GM12878 (cell line): ENCODE measurements around the gene UBAC2. TPM values are rescaled to one million over a fixed set of nuclear protein-coding genes. Genes with fewer than 3 reads are reported as not detected.

Experiments used
- ASH2L ChIP-seq: fragments of 300-600, 200-600 bp; sonication (generic); IDR thresholded peaks from 2 replicates; pipeline ENCODE4 v1.6.1; 2017; ENCODE audit warnings: low read depth, mild to moderate bottlenecking, borderline replicate concordance
- CBFB ChIP-seq: IDR thresholded peaks from 2 replicates; pipeline ENCODE4 v1.6.1; 2016; ENCODE audit warnings: antibody characterized with exemption, low read depth
- FOXM1 ChIP-seq: IDR thresholded peaks from 2 replicates; pipeline ENCODE4 v1.6.1; 2012; ENCODE audit warnings: low read depth, mild to moderate bottlenecking, inconsistent platforms, low read length, moderate library complexity
- GABPA ChIP-seq: IDR thresholded peaks from 2 replicates; pipeline ENCODE4 v1.6.1; 2014; ENCODE audit warnings: antibody characterized with exemption, low read depth, mild to moderate bottlenecking, inconsistent platforms
- IKZF2 ChIP-seq, 2 experiments: fragments of 450-650 bp; IDR thresholded peaks; 2 replicates each; pipeline ENCODE4 v1.6.1; 2017; ENCODE audit warnings: mild to moderate bottlenecking in 2 of 2, moderate library complexity in 2 of 2
- KDM1A ChIP-seq: fragments of 200-600 bp; sonication (generic); IDR thresholded peaks from 2 replicates; pipeline ENCODE4 v1.6.1; 2016; ENCODE audit warnings: borderline replicate concordance
- NFYA ChIP-seq: IDR thresholded peaks from 2 replicates; pipeline ENCODE4 v1.6.1; 2011; ENCODE audit warnings: low read depth, mild to moderate bottlenecking, low read length, improper control_type of control experiment, borderline replicate concordance
- POLR2A ChIP-seq: IDR thresholded peaks from 2 replicates; pipeline ENCODE4 v1.6.1; 2011; ENCODE audit warnings: low read depth, mild to moderate bottlenecking, low read length
- POU2F2 ChIP-seq: IDR thresholded peaks from 3 replicates; pipeline ENCODE4 v1.6.1; 2011; ENCODE audit warnings: low read depth, mild to moderate bottlenecking, low read length, borderline replicate concordance
- RBBP5 ChIP-seq: fragments of 200-600 bp; sonication (generic); conservative IDR thresholded peaks from 2 replicates; pipeline ENCODE4 v1.6.1; 2016
- RFX5 ChIP-seq: IDR thresholded peaks from 2 replicates; pipeline ENCODE4 v1.6.1; 2011; ENCODE audit warnings: low read depth, low read length, improper control_type of control experiment
- SMC3 ChIP-seq: IDR thresholded peaks from 2 replicates; pipeline ENCODE4 v1.6.1; 2011; ENCODE audit warnings: low read length, improper control_type of control experiment, borderline replicate concordance
- TAF1 ChIP-seq: IDR thresholded peaks from 2 replicates; pipeline ENCODE4 v1.6.1; 2011; ENCODE audit warnings: mild to moderate bottlenecking, low read depth, low read length, borderline replicate concordance
- WRNIP1 ChIP-seq: IDR thresholded peaks from 2 replicates; pipeline ENCODE4 v1.6.1; 2011; ENCODE audit warnings: low read depth, low read length, improper control_type of control experiment, borderline replicate concordance
- YY1 ChIP-seq: IDR thresholded peaks from 2 replicates; pipeline ENCODE4 v1.6.1; 2011; ENCODE audit warnings: low read depth, mild to moderate bottlenecking, low read length
- ZNF207 ChIP-seq: fragments of 450-650 bp; IDR thresholded peaks from 2 replicates; pipeline ENCODE4 v1.6.1; 2014; ENCODE audit warnings: antibody characterized with exemption, mild to moderate bottlenecking, borderline replicate concordance
- ZNF592 ChIP-seq: fragments of 450-650 bp; IDR thresholded peaks from 2 replicates; pipeline ENCODE4 v1.6.1; 2017; ENCODE audit warnings: mild to moderate bottlenecking, moderate library complexity
- ZNF622 ChIP-seq: fragments of 450-650 bp; IDR thresholded peaks from 2 replicates; pipeline ENCODE4 v1.6.1; 2017; ENCODE audit warnings: mild to moderate bottlenecking, inconsistent platforms
- polyA plus RNA-seq, 11 experiments: library from polyadenylated mRNA; depleted of rRNA in 4 of 11; unstranded in 6 of 11; stranded (reverse) in 5 of 11; fragments of >200 nt; fragmentation: Nextera tagmentation in 4 of 11; fragmentation: Illumina TruSeq in 1 of 11; extraction: Ambion mirVana in 4 of 11; extraction: Trizol in 1 of 11; gene quantifications; 1 replicate in 1 of 11; 2 replicates in 10 of 11; pipeline versions ENCODE4 v1.2.1 to v1.2.3, GENCODE V29; 2011 to 2016; ENCODE audit warnings: inconsistent platforms in 2 of 11, missing spikeins in 2 of 11, low read depth in 1 of 11
- total RNA-seq, 4 experiments: library from RNA; depleted of rRNA in 3 of 4; stranded (reverse); fragments of >200 nt in 3 of 4; fragmentation: Illumina TruSeq in 1 of 4; extraction: Trizol in 1 of 4; gene quantifications; 2 replicates each; pipeline versions ENCODE4 v1.2.1 to v1.2.3, GENCODE V29; 2013 to 2021
- TF ChIP-seq, protein P1 (sequence below): IDR thresholded peaks from 2 replicates; pipeline ENCODE4 v1.6.1; 2011; ENCODE audit warnings: low read depth, mild to moderate bottlenecking, low read length, moderate library complexity, borderline replicate concordance; ENCODE audit errors: extremely low read depth
- TF ChIP-seq, protein P2 (sequence below): IDR thresholded peaks from 2 replicates; pipeline ENCODE4 v1.6.1; 2012; ENCODE audit warnings: low read depth, low read length, improper control_type of control experiment
- TF ChIP-seq, protein P3 (sequence below): fragments of 450-650 bp; IDR thresholded peaks from 2 replicates; pipeline ENCODE4 v1.6.1; 2016; ENCODE audit warnings: mild to moderate bottlenecking

The UBAC2 gene
- total and polyA plus RNA-seq, 10 of the 15 experiments (the other 5 are each of a cell fraction or from before 2014, with no cell fraction given), result 3.0 to 54.6 (median 17.4) TPM

DNA sequence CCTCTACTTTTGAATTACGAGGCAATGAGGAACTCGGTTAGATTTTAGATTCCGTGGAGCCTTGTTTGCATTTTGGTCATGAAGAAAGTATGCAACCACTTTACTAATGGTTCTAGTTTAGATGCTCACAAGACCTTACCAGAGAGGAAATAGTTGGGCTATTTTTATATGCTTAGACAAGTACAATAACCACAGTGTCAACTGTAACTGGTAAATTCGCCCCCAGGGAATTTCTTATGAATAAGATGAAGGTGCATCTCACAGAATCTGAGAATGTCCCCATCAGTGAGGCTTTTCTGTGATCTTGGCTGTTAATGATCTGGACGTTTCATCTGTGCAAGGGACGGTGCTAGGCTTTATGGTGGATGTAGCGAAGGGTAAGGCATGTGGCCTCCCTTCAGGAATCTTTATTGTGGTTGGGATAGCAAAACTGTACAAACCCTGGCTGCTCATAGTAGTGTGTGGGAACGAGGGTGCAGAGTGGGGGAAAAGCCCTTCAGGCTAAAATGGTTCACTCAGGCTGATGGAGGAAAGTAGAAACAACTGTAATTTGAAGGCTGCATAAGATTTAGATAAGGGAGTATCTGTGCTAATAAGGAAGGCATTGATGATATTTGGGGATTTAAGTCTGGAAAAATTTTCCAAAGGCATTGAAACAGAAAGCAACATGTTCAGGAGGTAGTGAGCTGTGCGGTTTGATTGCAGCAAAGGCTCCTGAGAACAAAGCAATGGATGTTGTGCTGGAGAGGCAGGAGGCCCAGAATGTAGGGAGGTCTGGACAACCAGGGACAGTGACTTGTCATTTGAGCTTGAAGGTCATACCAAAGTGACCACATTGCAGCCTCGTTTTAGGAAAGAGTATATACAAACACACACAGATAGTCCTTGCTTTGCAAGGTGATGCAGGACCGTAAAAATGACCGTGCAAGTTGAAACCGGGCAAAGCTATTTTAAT is 28.4 kb downstream of the UBAC2 start (continued):
- TF ChIP-seq ZNF592 (no peak; the same call in 1 of the 2 replicates), NFYA (no peak), TAF1 (no peak), ASH2L (no peak), POU2F2 (peak; percentile 83; the same call in 1 of the 3 replicates), KDM1A (no peak), POLR2A (no peak), FOXM1 (peak; percentile 97), SMC3 (no peak), RFX5 (no peak), GABPA (0 out of 2 replicates have a peak, but pooled peaks have one; percentile 26), ZNF207 (peak; percentile 70; the same call in 1 of the 2 replicates), WRNIP1 (no peak), CBFB (peak; percentile 92), ZNF622 (no peak), RBBP5 (no peak), YY1 (0 out of 2 replicates have a peak, but pooled peaks have one; percentile 9), IKZF2 (IDR thresholded peaks at IDR 0.05) (peak; percentile 90 to 92)
- TF ChIP-seq, protein P1, sequence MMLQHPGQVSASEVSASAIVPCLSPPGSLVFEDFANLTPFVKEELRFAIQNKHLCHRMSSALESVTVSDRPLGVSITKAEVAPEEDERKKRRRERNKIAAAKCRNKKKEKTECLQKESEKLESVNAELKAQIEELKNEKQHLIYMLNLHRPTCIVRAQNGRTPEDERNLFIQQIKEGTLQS, result no peak
- TF ChIP-seq, protein P2, sequence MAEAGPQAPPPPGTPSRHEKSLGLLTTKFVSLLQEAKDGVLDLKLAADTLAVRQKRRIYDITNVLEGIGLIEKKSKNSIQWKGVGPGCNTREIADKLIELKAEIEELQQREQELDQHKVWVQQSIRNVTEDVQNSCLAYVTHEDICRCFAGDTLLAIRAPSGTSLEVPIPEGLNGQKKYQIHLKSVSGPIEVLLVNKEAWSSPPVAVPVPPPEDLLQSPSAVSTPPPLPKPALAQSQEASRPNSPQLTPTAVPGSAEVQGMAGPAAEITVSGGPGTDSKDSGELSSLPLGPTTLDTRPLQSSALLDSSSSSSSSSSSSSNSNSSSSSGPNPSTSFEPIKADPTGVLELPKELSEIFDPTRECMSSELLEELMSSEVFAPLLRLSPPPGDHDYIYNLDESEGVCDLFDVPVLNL, result no peak
- TF ChIP-seq, protein P3, sequence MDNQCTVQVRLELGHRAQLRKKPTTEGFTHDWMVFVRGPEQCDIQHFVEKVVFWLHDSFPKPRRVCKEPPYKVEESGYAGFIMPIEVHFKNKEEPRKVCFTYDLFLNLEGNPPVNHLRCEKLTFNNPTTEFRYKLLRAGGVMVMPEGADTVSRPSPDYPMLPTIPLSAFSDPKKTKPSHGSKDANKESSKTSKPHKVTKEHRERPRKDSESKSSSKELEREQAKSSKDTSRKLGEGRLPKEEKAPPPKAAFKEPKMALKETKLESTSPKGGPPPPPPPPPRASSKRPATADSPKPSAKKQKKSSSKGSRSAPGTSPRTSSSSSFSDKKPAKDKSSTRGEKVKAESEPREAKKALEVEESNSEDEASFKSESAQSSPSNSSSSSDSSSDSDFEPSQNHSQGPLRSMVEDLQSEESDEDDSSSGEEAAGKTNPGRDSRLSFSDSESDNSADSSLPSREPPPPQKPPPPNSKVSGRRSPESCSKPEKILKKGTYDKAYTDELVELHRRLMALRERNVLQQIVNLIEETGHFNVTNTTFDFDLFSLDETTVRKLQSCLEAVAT, result peak; percentile 69
